ENCODE results near the gene PRM2.

GRCh38 chr16:11302977-11303376 lies 26.7 kb upstream of the PRM2 start:
- no peak for TF ChIP-seq CTCF (conservative IDR thresholded peaks at IDR 0.05; ENCODE audit: low read depth in 2 of 2)
- TF ChIP-seq EZH2 (IDR thresholded peaks at IDR 0.05; ENCODE audit: low read depth, unreplicated experiment): no peak
- TF ChIP-seq EZH2phosphoT487 (IDR thresholded peaks at IDR 0.05; ENCODE audit: unreplicated experiment): no peak
